ENCODE data around the gene FAM20C. TPM values are rescaled to one million over a fixed set of nuclear protein-coding genes. Genes with fewer than 3 reads are reported as not detected.

FAM20C gene
- polyA plus RNA-seq, 1 experiment, result 32.5 TPM

GRCh38 chr7:197413-198335 lies 5.3 kb downstream of the FAM20C start:
- H3K4me3 ChIP-seq (ENCODE audit: low read depth, low read length), result no peak overlapping the region
- H3K27me3 ChIP-seq (ENCODE audit: control insufficient read depth, insufficient read depth, low read length), result no peaks in the 10 kb centered on the region
- DNase-seq (ENCODE audit: low read depth), result no peak
- POLR2A ChIA-PET, result no interaction called here
- CTCF ChIA-PET, result interaction anchor here (1.0 kb wide), 1 partner anchor 133 kb away, joined by 4 read pairs; no protein-coding TSS in a partner anchor
- no peak for TF ChIP-seq CTCF (IDR thresholded peaks at IDR 0.05; ENCODE audit: insufficient read depth, low read depth, low read length)
- H3K36me3 ChIP-seq (ENCODE audit: control insufficient read depth, insufficient read depth, low read length), result peaks cover 50% of the 10 kb centered on the region

GRCh38 chr7:199483-200249 lies 7.3 kb downstream of the FAM20C start:
- Histone ChIP-seq H3K27me3 (ENCODE audit: control insufficient read depth, insufficient read depth, low read length) (no peaks in the 10 kb centered on the region), H3K4me3 (ENCODE audit: low read depth, low read length) (no peak overlapping the region), H3K36me3 (ENCODE audit: control insufficient read depth, insufficient read depth, low read length) (peaks cover 62% of the 10 kb centered on the region)
- no peak for TF ChIP-seq CTCF (IDR thresholded peaks at IDR 0.05; ENCODE audit: insufficient read depth, low read depth, low read length)
- ChIA-PET CTCF (interaction anchor here (1.0 to 1.3 kb wide), 3 partner anchors 98 to 136 kb away, joined by 3 to 4 read pairs (median 3); no protein-coding TSS in a partner anchor), POLR2A (no interaction called here)
- no peak for DNase-seq (ENCODE audit: low read depth)

GRCh38 chr7:200290-200689 lies 7.9 kb downstream of the FAM20C start:
- H3K36me3 ChIP-seq (ENCODE audit: control insufficient read depth, insufficient read depth, low read length), result peaks cover 67% of the 10 kb centered on the region
- CTCF ChIA-PET, result interaction anchor here (1.0 to 1.3 kb wide), 3 partner anchors 98 to 137 kb away, joined by 3 to 4 read pairs (median 3); no protein-coding TSS in a partner anchor
- DNase-seq (ENCODE audit: low read depth), result no peak
- no peak overlapping the region for H3K4me3 ChIP-seq (ENCODE audit: low read depth, low read length)
- POLR2A ChIA-PET, result no interaction called here
- no peaks in the 10 kb centered on the region for H3K27me3 ChIP-seq (ENCODE audit: control insufficient read depth, insufficient read depth, low read length)
- TF ChIP-seq CTCF (IDR thresholded peaks at IDR 0.05; ENCODE audit: insufficient read depth, low read depth, low read length), result no peak

- H3K27me3 ChIP-seq (ENCODE audit: control insufficient read depth, insufficient read depth, low read length), result no peaks in the 10 kb centered on the region
- TF ChIP-seq CTCF (IDR thresholded peaks at IDR 0.05; ENCODE audit: insufficient read depth, low read depth, low read length), result no peak
- ChIA-PET POLR2A (no interaction called here), CTCF (interaction anchor here (1.0 to 1.3 kb wide), 2 partner anchors 137 kb away, joined by 3 to 4 read pairs; no protein-coding TSS in a partner anchor)
- no peak for DNase-seq (ENCODE audit: low read depth)
- no peak overlapping the region for H3K4me3 ChIP-seq (ENCODE audit: low read depth, low read length)
- H3K36me3 ChIP-seq (ENCODE audit: control insufficient read depth, insufficient read depth, low read length), result peaks cover 67% of the 10 kb centered on the region
Measured at GRCh38 chr7:200704-201103, 8.3 kb downstream of the FAM20C start.

GRCh38 chr7:204326-204725 lies 12.0 kb downstream of the FAM20C start:
- no peak overlapping the region for H3K4me3 ChIP-seq (ENCODE audit: low read depth, low read length)
- no peak for DNase-seq (ENCODE audit: low read depth)
- POLR2A ChIA-PET, result no interaction called here
- H3K27me3 ChIP-seq (ENCODE audit: control insufficient read depth, insufficient read depth, low read length), result no peaks in the 10 kb centered on the region
- TF ChIP-seq CTCF (IDR thresholded peaks at IDR 0.05; ENCODE audit: insufficient read depth, low read depth, low read length), result no peak
- CTCF ChIA-PET, result no interaction called here
- H3K36me3 ChIP-seq (ENCODE audit: control insufficient read depth, insufficient read depth, low read length), result peaks cover 52% of the 10 kb centered on the region

Measured in BJ (cell line).